Stimulated activated CD8-positive, alpha-beta memory T cell treated with anti-CD3 and anti-CD28 coated beads, Interleukin-15, amount 100 ng/mL, for 24 hours (primary cell): ENCODE data around the gene ICA1.
"Not testable (repeated sequence)": the region's sequence is repeated elsewhere in the genome, so short reads cannot be mapped to it uniquely, and the experiment has no call there.

Experiments
- DNase-seq: peaks from one replicate; pipeline ENCODE4 v3.0.0-alpha.2; 2020; ENCODE audit warnings: low read depth

The ICA1 gene

GRCh38 chr7:8261711-8262695 lies at the start of gene ICA1:
TSS of gene ICA1 (minus strand) at chr7:8262167. CDS start at chr7:8235926, 26,241 bp downstream.
- no peak for DNase-seq

GRCh38 chr7:8310876-8311275 lies 48.9 kb upstream of the ICA1 start:
- no peak for DNase-seq

- DNase-seq, result no peak
These were observed 43.8 kb upstream of the ICA1 start for GRCh38 chr7:8305625-8306388.

- DNase-seq, result no peak
These were observed 43.1 kb upstream of the ICA1 start for GRCh38 chr7:8305104-8305503.

GRCh38 chr7:8303904-8304528 lies 42.0 kb upstream of the ICA1 start:
- DNase-seq, result no peak

GRCh38 chr7:8297023-8297422 lies 35.1 kb upstream of the ICA1 start:
- not testable (repeated sequence) for DNase-seq

GRCh38 chr7:8296362-8296659 lies 34.3 kb upstream of the ICA1 start:
- no peak for DNase-seq

- DNase-seq, result no peak
These were observed 33.8 kb upstream of the ICA1 start for GRCh38 chr7:8295638-8296361.

- no peak for DNase-seq
These were observed 29.6 kb upstream of the ICA1 start for GRCh38 chr7:8291397-8292141.

- DNase-seq, result no peak
These were observed 28.8 kb upstream of the ICA1 start for GRCh38 chr7:8290645-8291308.

- no peak for DNase-seq
These were observed 24.2 kb upstream of the ICA1 start for GRCh38 chr7:8286118-8286517.

- no peak for DNase-seq
These were observed 23.2 kb upstream of the ICA1 start for GRCh38 chr7:8285155-8285554.

GRCh38 chr7:8284606-8285005 lies 22.6 kb upstream of the ICA1 start:
- DNase-seq, result no peak

GRCh38 chr7:8283968-8284367 lies 22.0 kb upstream of the ICA1 start:
- DNase-seq, result no peak

- DNase-seq, result no peak
These were observed 20.9 kb upstream of the ICA1 start for GRCh38 chr7:8282871-8283270.

- no peak for DNase-seq
These were observed 20.2 kb upstream of the ICA1 start for GRCh38 chr7:8282162-8282561.

GRCh38 chr7:8278183-8278582 lies 16.2 kb upstream of the ICA1 start:
- DNase-seq, result no peak

- no peak for DNase-seq
These were observed 15.5 kb upstream of the ICA1 start for GRCh38 chr7:8277394-8277982.

GRCh38 chr7:8274589-8274988 lies 12.6 kb upstream of the ICA1 start:
- no peak for DNase-seq

GRCh38 chr7:8271960-8272359 lies 10.0 kb upstream of the ICA1 start:
- no peak for DNase-seq
